A549 treated with RU486 at 1 μM for 4 hours (cell line): ENCODE data around the gene FKBP1C. TPM values are rescaled to one million over a fixed set of nuclear protein-coding genes. Genes with fewer than 3 reads are reported as not detected.

Source experiments
- total RNA-seq: library from RNA; stranded (reverse); fragments of 200-300 nt; extraction: Qiagen RNA extraction; gene quantifications from 5 replicates; pipeline ENCODE4 v1.2.3, GENCODE V29; 2022; ENCODE audit warnings: low read depth

FKBP1C gene
- 1.9 to 2.7 TPM (median 2.2 TPM) in 5 replicates for total RNA-seq

DNA sequence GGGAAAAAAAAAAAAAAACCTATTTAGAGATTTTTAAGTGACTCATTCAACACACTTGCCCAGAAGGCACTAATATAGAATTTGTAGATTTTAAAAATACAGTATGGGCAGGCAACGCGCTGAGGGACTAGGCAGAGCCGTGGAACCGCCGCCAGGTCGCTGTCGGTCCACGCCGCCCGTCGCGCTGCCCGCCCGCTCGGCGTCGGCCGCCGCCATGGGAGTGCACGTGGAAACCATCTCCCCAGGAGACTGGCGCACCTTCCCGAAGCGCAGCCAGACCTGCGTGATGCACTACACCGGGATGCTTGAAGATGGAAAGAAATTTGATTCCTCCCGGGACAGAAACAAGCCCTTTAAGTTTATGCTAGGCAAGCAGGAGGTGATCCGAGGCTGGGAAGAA, at the start of gene FKBP1C:
Gene FKBP1C, plus strand, starts transcription at position 127 of the 400 bp plus-strand sequence.

Other genes with a start within 250 kb of the FKBP1C start
- gene LGSN, start 108.5 kb downstream of the FKBP1C start, total RNA-seq, result 2.7 to 3.8 TPM (median 3.2 TPM) in 5 replicates